ENCODE data around the gene TRAPPC4.

DNA sequence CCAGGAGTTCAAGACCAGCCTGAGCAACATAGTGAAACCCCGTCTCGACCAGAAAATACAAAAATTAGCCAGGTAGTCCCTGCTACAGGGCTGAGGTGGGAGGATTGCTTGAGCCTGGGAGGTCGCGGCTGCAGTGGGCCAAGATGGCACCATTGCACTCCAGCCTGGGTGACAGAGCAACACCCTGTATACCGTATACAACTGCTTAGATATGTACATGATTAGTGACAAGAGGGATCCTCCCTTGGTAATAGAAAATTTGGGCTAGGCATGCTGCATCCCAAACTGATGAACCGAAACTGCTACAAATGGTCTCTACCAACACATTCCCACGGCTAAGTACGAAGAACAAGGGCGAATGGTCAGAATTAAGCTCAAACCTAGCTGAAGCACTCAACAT, 24.4 kb downstream of the TRAPPC4 start:
- no peak for TF ChIP-seq EZH2 (IDR thresholded peaks at IDR 0.05; ENCODE audit: insufficient read depth, poor library complexity, severe bottlenecking)
- no peak for TF ChIP-seq EZH2phosphoT487 (IDR thresholded peaks at IDR 0.05; ENCODE audit: insufficient read depth, low read depth)
